Endothelial cell of umbilical vein (primary cell): ENCODE data around the gene DLG1. TPM values are rescaled to one million over a fixed set of nuclear protein-coding genes. Genes with fewer than 3 reads are reported as not detected.

Experiments
- BruUV-seq: library from RNA; stranded (reverse); fragments of 400-500 nt; replicated peaks from 2 replicates; lab custom pipeline; 2021; lab: Mats Ljungman, UMichigan
- CTCF ChIA-PET: fragments of 300-600, 350-600 bp; sonication (Branson Sonifier 250); formaldehyde crosslinking; loops from one replicate; lab custom pipeline; 2021; ENCODE audit warnings: antibody characterized with exemption, inconsistent platforms; lab: Charles Lee
- POLR2A ChIA-PET: fragments of 300-600, 350-600 bp; sonication (Branson Sonifier 250); formaldehyde crosslinking; loops from one replicate; lab custom pipeline; 2021; ENCODE audit warnings: antibody characterized with exemption, inconsistent platforms; lab: Charles Lee
- DNase-seq: peaks from one replicate; pipeline ENCODE4 v3.0.0-alpha.2; 2011; ENCODE audit warnings: low read depth, low spot score
- FAIRE-seq: peaks from 2 replicates; lab custom pipeline; 2011; peaks lifted over from hg19 to GRCh38; lab: Jason Lieb, UNC
- H2AFZ ChIP-seq: 2 replicates; pipeline ENCODE4 v1.6.0; 2012; ENCODE audit warnings: low read depth, low read length, control low read depth, inconsistent platforms
- H3K27ac ChIP-seq: 2 replicates; pipeline ENCODE4 v1.5.1; 2011; ENCODE audit warnings: low read depth, mild to moderate bottlenecking, control low read depth, low read length, moderate library complexity; ENCODE audit not compliant: insufficient read depth
- H3K27me3 ChIP-seq, 2 experiments: 2 replicates each; pipeline versions ENCODE4 v1.6.0 to v1.6.1; 2011; ENCODE audit warnings: low read length in 2 of 2, mixed read lengths in 1 of 2; ENCODE audit not compliant: control insufficient read depth in 2 of 2, insufficient read depth in 2 of 2
- H3K36me3 ChIP-seq, 2 experiments: 2 replicates in 1 of 2; 3 replicates in 1 of 2; pipeline ENCODE4 v1.5.1; 2011; ENCODE audit warnings: low read length in 2 of 2, mild to moderate bottlenecking in 1 of 2, moderate library complexity in 1 of 2; ENCODE audit not compliant: control insufficient read depth in 2 of 2, insufficient read depth in 2 of 2; ENCODE audit errors: extremely low read depth in 1 of 2
- H3K4me1 ChIP-seq: 3 replicates; pipeline ENCODE4 v1.5.1; 2011; ENCODE audit warnings: mild to moderate bottlenecking, low read length; ENCODE audit not compliant: control insufficient read depth, insufficient read depth; ENCODE audit errors: extremely low read depth
- H3K4me2 ChIP-seq: 2 replicates; pipeline ENCODE4 v1.6.1; 2011; ENCODE audit warnings: low read length, control low read depth, mixed read lengths; ENCODE audit not compliant: insufficient read depth
- H3K4me3 ChIP-seq, 3 experiments: fragments of 200-600 bp in 1 of 3; sonication (generic), shearing (Covaris generic) in 1 of 3; replicated peaks in 1 of 3; 2 replicates each; pipeline ENCODE4 v1.5.1; 2011 to 2016; ENCODE audit warnings: control low read depth in 3 of 3, low read length in 3 of 3, mild to moderate bottlenecking in 2 of 3, inconsistent platforms in 1 of 3, low read depth in 1 of 3, moderate library complexity in 1 of 3; ENCODE audit not compliant: insufficient read depth in 1 of 3
- H3K79me2 ChIP-seq: 2 replicates; pipeline ENCODE4 v1.6.0; 2012; ENCODE audit warnings: low read length, inconsistent platforms; ENCODE audit not compliant: control insufficient read depth, insufficient read depth
- H3K9ac ChIP-seq: replicated peaks from 2 replicates; pipeline ENCODE3; 2011; ENCODE audit warnings: low read length, control low read depth; ENCODE audit not compliant: insufficient read depth; ENCODE audit errors: extremely low read depth
- H3K9me1 ChIP-seq: replicated peaks from 3 replicates; pipeline ENCODE4 v1.6.0; 2011; ENCODE audit warnings: mild to moderate bottlenecking, low read length; ENCODE audit not compliant: control insufficient read depth, insufficient read depth; ENCODE audit errors: extremely low read depth
- H3K9me3 ChIP-seq: replicated peaks from 2 replicates; pipeline ENCODE4 v1.5.1; 2012; ENCODE audit warnings: low read length, inconsistent platforms; ENCODE audit not compliant: control insufficient read depth, insufficient read depth
- H4K20me1 ChIP-seq: replicated peaks from 2 replicates; pipeline ENCODE3; 2011; ENCODE audit warnings: mild to moderate bottlenecking, low read length; ENCODE audit not compliant: control insufficient read depth, insufficient read depth; ENCODE audit errors: extremely low read depth
- EZH2 ChIP-seq: IDR thresholded peaks from 2 replicates; pipeline ENCODE4 v1.6.1; 2012; ENCODE audit warnings: borderline replicate concordance, low read depth, mild to moderate bottlenecking, moderate library complexity, low read length, inconsistent platforms; ENCODE audit not compliant: severe bottlenecking
- FOS ChIP-seq: IDR thresholded peaks from 2 replicates; pipeline ENCODE4 v1.6.1; 2011; ENCODE audit warnings: mild to moderate bottlenecking, low read length, moderate library complexity, borderline replicate concordance; ENCODE audit not compliant: insufficient read depth
- GATA2 ChIP-seq: IDR thresholded peaks from 2 replicates; pipeline ENCODE4 v1.7.0; 2011; ENCODE audit warnings: low read depth, mild to moderate bottlenecking, moderate library complexity, mixed read lengths, low read length; ENCODE audit not compliant: insufficient read length, insufficient read depth
- JUN ChIP-seq: IDR thresholded peaks from 2 replicates; pipeline ENCODE4 v1.6.1; 2011; ENCODE audit warnings: borderline replicate concordance, low read depth; ENCODE audit not compliant: insufficient read length, insufficient read depth
- MYC ChIP-seq: IDR thresholded peaks from one replicate; pipeline ENCODE4 v1.6.1; 2011; ENCODE audit warnings: mild to moderate bottlenecking, low read depth, low read length
- POLR2A ChIP-seq: IDR thresholded peaks from 2 replicates; pipeline ENCODE4 v1.6.1; 2012; ENCODE audit warnings: low read depth, mild to moderate bottlenecking, control low read depth, low read length
- POLR2AphosphoS5 ChIP-seq: IDR thresholded peaks from 2 replicates; pipeline ENCODE4 v1.6.1; 2012; ENCODE audit warnings: low read depth, mild to moderate bottlenecking, control low read depth, low read length, moderate library complexity; ENCODE audit not compliant: insufficient read depth
- dilution Hi-C: fragments of 300-500 bp; cut with MboI; formaldehyde crosslinking; loops from one replicate; pipeline ENCODE4 v1.15.0; 2019; ENCODE audit warnings: low sequenced_read_pairs; ENCODE audit not compliant: extremely low pct_ligation_motif_present
- intact Hi-C: fragments of 100-400 bp; cut with micrococcal nuclease; formaldehyde crosslinking; loops from one replicate; pipeline ENCODE4 v1.10.0; 2022
- polyA plus RNA-seq, 4 experiments: library from polyadenylated mRNA; depleted of rRNA in 3 of 4; stranded (reverse) in 3 of 4; unstranded in 1 of 4; fragments of >200 nt; gene quantifications; 2 replicates each; pipeline versions ENCODE4 v1.2.1 to v1.2.3, GENCODE V29; 2011 to 2012; ENCODE audit warnings: missing spikeins in 1 of 4
- total RNA-seq: library from RNA; stranded (reverse); gene quantifications from 2 replicates; pipeline ENCODE4 v1.2.3, GENCODE V29; 2021
- TF ChIP-seq, protein P1 (sequence below), 2 donors: IDR thresholded peaks; 1 replicate in 1 of 2; 2 replicates in 1 of 2; pipeline ENCODE4 v1.5.1; 2011; ENCODE audit warnings: low read length in 2 of 2, mild to moderate bottlenecking in 2 of 2, moderate library complexity in 2 of 2, control low read depth in 1 of 2, inconsistent platforms in 1 of 2, low read depth in 1 of 2; ENCODE audit not compliant: insufficient read depth in 1 of 2; ENCODE audit errors: extremely low read depth in 1 of 2
- TF ChIP-seq, protein P2 (sequence below): IDR thresholded peaks from 2 replicates; pipeline ENCODE4 v1.6.1; 2011; ENCODE audit not compliant: insufficient read depth, insufficient read length

DLG1 gene
- total and polyA plus RNA-seq, 2 donors (not counting 3 experiments of a cell fraction or from before 2014, with no cell fraction given) = 26.5 to 80.1 TPM

DNA sequence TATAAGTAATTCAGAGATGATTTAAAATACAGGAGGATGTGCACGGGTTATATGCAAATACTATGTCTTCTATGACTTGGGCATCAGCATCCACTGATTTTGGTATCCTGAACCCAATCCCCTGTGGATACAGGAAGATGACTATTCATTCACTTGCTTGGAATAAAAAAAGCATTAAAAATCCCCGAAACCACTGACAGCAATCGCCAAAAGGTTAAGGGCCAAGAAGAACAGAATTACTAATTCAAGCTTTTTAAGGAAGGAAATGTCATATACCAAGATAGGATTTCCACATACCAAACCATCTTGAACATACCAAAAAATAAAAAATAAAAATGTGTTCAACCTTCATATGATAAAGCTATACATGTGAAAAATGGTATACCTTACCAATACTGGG is 93.7 kb downstream of the DLG1 start:
- TF ChIP-seq, protein P1, sequence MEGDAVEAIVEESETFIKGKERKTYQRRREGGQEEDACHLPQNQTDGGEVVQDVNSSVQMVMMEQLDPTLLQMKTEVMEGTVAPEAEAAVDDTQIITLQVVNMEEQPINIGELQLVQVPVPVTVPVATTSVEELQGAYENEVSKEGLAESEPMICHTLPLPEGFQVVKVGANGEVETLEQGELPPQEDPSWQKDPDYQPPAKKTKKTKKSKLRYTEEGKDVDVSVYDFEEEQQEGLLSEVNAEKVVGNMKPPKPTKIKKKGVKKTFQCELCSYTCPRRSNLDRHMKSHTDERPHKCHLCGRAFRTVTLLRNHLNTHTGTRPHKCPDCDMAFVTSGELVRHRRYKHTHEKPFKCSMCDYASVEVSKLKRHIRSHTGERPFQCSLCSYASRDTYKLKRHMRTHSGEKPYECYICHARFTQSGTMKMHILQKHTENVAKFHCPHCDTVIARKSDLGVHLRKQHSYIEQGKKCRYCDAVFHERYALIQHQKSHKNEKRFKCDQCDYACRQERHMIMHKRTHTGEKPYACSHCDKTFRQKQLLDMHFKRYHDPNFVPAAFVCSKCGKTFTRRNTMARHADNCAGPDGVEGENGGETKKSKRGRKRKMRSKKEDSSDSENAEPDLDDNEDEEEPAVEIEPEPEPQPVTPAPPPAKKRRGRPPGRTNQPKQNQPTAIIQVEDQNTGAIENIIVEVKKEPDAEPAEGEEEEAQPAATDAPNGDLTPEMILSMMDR (IDR thresholded peaks at IDR 0.05; ENCODE audit: extremely low read depth in 1 of 2, insufficient read depth in 1 of 2, low read depth in 1 of 2, low read length in 2 of 2) = no peak
- no peak for TF ChIP-seq FOS
- no peak for TF ChIP-seq GATA2
- no peak for TF ChIP-seq POLR2AphosphoS5
- no peak for TF ChIP-seq MYC
- no peak for TF ChIP-seq EZH2
- TF ChIP-seq, protein P2, sequence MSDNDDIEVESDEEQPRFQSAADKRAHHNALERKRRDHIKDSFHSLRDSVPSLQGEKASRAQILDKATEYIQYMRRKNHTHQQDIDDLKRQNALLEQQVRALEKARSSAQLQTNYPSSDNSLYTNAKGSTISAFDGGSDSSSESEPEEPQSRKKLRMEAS = no peak
- TF ChIP-seq POLR2A = no peak
- no peak for TF ChIP-seq JUN
- peak overlapping the region; percentile 14 for H3K4me2 ChIP-seq
- H3K27ac ChIP-seq = no peak overlapping the region
- no peak overlapping the region for H3K4me3 ChIP-seq
- intact Hi-C loops = no loop called here
- no peaks in the 10 kb centered on the region for H3K36me3 ChIP-seq
- no peaks in the 10 kb centered on the region for H3K9me3 ChIP-seq
- dilution Hi-C loops = no loop called here
- H2AFZ ChIP-seq = no peak overlapping the region
- no peaks in the 10 kb centered on the region for H3K9me1 ChIP-seq
- FAIRE-seq (no peak), DNase-seq (peak; percentile 21)
- no TSS peak for BruUV-seq
- peaks cover 11% of the 10 kb centered on the region for H3K4me1 ChIP-seq
- H4K20me1 ChIP-seq = peaks cover 18% of the 10 kb centered on the region
- ChIA-PET POLR2A (no interaction called here), CTCF (interaction anchor here (0.9 to 1.8 kb wide), 4 partner anchors 12 to 305 kb away, joined by 3 to 19 read pairs (median 4); no protein-coding TSS in a partner anchor)
- H3K27me3 ChIP-seq = no peaks in the 10 kb centered on the region
- peaks cover 89% of the 10 kb centered on the region for H3K79me2 ChIP-seq
- no peak overlapping the region for H3K9ac ChIP-seq
